CD4-positive, alpha-beta T cell treated with Interleukin-4 for 1 hour (primary cell): ENCODE measurements around the gene PRDX6.
"Not testable (repeated sequence)": the region's sequence is repeated elsewhere in the genome, so short reads cannot be mapped to it uniquely, and the experiment has no call there.

Experiments
- DNase-seq, 2 donors: peaks; one replicate each; pipeline ENCODE4 v3.0.0-alpha.2; 2020 to 2022

PRDX6 gene, protein sequence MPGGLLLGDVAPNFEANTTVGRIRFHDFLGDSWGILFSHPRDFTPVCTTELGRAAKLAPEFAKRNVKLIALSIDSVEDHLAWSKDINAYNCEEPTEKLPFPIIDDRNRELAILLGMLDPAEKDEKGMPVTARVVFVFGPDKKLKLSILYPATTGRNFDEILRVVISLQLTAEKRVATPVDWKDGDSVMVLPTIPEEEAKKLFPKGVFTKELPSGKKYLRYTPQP

DNA sequence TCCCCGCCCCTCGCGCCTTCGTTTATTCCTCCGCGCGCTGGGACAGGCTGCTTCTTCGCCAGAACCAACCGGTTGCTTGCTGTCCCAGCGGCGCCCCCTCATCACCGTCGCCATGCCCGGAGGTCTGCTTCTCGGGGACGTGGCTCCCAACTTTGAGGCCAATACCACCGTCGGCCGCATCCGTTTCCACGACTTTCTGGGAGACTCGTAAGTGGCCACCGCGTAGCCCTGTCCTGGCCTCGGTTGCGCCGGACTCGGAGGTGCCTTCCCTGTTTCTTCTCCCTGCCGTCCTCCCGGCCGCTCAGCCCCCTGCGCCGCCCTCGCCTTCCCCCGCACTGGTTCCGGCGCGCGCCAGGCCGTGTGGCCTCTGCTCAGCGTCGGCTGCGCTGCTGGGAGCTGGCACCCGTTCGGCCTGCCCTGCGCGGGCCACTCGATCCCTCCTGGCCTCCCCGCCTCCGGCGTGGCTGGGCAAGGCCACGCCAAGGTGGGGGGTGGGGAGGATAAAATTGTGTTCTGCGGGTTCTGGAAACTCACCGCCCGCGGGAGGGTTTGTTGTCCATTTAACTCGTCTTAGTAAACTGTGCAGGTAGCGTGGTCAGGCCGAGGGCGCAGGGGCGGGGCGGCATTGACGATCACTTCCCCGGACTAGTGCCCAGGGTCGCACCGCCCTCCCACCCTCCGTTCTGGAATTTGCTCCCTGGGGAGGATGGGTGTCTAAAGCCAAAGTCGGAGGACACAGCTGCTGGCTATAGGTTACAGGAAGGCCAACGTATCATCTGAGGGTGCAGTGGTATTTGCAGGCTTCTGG lies at the start of gene PRDX6:
Gene PRDX6 (plus strand): TSS at position 50 of the 808 bp plus-strand sequence. CDS start 63 bp downstream, at position 113.
- DNase-seq, result no peak

DNA sequence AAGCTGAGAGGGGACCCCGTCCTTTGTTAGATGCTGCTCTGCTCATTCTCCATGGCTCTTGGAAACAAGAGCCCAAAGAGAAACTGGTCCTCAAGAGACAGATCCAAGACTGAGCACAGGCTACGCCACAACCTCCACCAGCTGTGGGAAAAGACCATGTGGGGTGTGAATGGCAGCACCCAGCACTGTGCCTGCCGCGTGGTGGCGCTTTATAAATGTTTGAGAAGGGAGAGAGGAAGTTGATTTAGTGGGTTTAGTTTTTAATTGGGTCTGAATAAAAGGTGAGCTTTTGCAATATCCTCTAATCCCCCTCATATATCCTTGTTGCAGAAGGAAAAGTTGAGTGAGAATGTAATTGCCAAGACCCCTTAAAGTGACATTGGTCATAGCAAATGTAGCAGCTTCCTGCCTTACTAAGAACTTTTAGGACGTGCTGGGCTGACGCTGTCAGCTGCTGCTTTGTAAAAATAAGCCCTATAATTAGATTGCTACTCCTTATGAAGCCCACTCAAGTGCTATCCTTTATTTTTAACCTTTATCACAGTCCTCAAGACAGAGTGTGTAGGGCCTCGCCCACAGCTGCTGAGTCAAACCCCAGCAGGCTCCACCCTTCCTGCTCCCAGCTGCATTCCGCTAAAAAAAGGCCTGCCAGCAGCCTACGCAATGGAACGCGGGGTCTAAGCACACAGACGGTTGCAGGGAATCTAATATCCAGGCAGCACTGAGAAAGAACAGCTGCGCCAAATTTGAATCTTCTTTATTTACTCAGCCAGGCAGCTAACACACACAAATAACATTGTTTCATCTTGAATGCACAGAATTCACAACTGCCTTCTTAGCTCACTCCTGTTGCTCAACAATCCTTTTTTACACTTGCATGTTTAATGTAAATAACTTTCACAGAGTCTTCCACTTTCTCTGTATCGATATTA lies 47.4 kb upstream of the PRDX6 start:
- peak; percentile 67 for DNase-seq

DNA sequence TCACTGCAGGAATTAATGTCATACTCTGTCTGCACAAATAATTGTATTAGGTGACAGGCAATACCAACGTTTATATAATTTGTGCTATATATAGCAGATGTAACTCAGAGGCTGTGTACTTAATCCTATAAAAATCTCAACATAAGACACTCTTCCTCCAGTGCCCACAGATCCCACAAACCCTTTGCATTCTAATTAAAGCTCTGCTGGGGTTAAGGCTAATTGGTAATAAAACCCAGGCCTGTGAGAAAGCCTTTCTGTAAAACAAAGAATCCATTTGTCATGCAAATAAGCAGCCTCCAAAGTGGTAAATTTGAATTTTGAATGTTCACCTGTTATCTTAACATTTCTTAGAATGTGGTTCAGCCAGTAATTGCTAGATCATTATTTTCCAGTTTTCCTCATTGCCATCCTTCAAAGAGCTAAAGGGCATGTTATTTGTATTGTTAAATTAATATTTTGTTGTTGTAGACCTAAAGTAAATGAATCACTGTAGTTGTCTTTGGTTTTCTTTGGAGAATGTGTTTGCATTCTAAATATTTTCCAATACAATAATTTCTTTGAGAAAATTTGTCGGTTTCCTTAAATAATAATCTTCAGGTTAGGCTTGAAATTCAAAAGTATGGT lies 46.3 kb upstream of the PRDX6 start:
- no peak for DNase-seq

DNA sequence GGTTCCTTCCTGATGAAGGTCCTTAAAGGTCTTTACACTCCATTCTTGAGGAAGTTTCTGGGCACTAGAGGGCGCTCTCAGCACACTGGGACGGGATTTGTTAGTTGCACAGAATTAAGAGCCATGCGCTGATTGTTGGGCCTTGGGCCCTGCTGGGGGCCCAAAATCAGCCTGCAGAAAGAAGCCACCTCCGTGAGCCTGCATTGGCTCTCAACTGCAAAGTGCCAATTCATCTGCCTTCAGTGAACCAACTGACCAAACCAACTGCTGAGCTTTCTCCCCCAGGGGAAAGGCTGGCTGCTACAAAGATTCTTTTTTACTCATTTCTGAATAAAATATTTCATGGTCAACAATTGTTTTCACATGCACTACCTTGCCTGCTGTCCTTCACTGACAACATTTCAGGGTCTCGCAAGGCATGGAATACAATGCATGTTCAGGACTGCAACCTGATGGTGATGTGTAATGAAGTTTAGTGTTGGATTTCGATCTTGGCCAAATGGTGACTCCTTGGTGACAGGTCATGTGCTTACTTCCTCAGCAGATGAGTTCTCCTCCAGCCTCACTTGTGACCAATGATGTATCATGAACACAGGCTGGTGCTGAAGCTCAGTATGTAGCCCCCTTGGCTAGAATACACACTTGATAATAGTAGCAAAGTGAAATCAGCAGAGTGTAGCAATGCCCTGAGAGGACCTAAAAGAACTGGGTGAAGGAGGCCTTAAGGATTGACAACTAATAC lies 45.7 kb upstream of the PRDX6 start:
- peak; percentile 84 to 87 for DNase-seq

DNA sequence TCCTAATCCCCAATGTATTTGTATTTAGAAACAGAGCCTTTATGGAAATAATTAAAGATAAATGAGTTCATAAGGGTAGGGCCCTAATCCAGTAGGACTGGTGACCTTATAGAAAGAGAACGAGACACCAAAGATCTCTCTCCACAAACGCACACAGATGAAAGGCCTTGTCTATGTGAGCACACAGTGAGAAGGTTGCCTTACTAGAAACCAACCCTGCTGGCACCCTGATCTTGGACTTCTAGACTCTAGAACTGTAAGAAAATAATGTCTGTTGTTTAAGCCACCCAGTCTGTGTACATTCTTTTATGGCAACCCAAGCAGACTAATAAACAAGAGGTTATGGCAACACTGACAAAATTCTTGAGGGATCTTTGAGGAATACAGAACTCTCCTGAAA lies 44.8 kb upstream of the PRDX6 start:
- no peak for DNase-seq

DNA sequence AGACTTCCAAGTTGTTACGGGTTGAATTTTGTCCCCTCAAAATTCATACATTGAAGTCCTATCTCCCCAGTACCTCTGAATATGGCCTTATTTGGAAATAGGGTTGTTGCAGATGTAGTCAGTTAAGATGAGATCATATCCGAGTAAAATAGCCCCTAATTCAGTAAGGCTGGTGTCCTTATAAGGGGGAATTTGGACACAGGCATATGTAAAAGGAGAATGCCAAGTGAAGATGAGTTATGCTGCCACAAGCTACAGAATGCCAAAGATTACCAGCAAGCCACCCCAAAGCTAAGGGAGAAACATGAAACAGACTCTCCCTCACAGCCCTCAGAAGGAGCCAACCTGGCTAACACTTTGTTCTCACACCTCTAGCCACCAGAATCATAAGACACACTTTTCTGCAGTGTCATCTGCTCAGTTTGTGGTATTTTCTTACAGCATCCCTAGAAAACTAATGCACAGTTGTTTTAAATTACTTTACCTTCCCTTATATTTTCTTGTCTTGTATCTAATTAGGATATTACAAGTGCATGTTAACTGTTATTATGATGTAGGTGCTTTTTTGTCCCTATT lies 43.3 kb upstream of the PRDX6 start:
- no peak for DNase-seq

DNA sequence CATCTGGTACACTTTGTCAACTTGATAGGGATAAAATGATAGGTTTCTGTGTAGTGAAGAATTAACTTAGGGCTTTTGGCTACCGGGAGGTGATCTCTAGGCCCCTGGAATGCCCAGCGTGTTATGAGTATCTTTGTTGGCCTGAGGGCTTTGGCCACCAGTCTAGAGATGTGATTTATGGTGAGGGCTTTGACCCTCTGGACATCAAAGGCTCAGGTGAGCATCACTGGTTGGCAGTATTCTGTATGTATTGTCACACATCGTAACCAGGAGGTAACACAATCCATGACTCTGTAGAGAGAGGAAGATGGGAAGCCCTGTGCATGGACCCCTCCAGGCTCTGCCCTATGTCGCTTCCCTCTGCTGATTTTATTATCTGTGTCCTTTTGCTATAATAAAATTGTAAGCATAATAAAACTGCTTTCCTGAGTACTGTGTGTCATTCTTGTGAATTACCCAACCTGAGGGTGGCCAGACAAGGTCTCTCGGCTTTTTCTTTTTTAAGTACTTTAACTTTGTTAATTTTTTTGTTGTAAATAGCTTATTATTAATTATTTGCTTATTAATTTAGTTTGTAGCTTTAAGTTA lies 40.2 kb upstream of the PRDX6 start:
- no peak for DNase-seq

DNA sequence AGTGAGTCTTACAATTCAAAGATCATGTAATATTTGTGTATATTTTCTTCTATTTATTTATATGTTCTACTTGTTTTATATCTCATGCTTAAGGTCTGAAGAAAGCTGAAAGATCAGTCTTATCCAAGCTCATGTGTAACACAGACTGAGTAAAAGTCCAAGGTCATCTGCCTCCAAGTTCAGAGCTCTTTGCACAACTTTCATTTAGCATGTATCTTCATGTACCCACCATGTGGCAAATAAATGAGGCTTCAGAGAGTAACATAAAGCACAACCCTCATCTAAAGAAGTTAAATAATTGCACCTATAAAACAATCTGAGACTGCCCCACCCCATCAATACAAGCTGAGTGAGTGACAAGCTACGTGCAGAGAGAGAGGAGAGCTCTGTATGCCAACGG lies 38.5 kb upstream of the PRDX6 start:
- no peak for DNase-seq

DNA sequence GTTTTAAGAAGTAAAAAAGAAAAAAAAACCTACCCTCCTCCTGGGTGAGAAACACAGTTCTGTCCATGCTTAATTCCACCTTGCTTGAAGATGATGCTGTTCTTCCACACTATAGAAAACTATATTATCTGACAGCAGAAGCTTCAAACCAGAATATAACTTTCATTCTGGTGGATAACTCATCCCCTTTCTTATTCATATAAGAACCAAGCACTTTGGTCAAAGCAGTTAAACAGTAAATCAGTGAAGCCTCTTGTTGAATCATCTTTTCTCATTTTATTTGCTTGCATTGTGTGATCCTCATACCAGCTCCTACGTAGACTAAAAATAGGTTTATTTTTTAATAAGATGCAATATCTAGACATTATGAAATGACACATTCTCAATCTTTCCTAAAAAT lies 36.7 kb upstream of the PRDX6 start:
- no peak for DNase-seq

DNA sequence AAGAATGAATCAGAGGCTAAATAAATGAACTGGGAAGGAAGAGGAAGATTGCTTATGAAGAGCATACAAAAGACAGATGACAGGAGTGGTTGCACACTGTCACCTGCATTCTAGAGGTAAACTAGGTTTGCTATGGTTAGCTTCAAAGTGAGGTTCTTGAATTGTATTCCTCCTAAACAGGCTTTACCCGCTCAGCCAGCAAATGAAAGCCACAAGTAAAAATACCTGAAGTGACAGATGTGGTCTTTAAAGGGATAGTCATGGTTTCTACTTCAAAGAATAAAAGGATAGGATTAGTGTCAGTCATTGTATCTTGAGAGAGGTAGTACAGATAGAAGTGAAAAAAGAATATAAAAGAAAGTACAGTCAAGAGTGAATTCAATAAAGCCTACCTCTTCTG lies 32.4 kb upstream of the PRDX6 start:
- peak in 1 of 2 donors; percentile 40 for DNase-seq

DNA sequence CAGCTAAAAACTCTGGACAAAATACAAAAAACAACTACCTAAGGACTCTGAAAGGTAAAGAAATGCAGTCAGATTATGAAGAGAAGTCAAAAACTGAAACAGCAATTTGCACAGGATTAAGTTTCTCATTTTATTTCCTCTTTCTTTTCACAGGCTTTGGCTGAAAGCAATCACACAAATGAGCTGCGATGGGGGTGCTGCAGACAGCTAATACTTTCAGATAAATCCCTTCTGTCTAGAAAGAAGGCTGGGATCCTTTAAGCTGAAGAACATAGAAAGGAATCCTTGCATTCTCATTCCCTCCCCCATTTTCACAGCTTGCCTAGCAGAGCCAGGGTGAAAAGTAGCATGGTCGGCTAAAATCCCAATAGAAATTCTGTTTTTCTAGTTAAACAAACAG lies 32.0 kb upstream of the PRDX6 start:
- no peak for DNase-seq

DNA sequence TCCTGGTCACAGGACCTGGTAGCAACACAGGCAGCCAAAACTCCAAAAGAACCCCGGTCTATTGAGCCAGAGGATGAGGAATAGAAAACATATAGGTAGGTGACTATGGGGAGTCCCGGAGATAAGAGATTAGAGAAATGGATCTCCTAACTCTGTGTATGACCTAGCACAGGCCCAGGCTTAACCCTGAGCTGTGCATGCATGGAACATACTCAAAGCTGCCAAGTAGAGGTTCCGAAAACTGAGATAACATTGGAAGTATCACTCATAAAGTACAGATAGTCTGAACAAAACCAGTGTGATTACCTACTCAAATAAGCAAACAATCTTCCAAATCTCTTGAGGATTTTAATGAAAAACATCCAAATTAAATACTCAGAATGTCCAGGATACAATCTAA lies 31.5 kb upstream of the PRDX6 start:
- no peak for DNase-seq

DNA sequence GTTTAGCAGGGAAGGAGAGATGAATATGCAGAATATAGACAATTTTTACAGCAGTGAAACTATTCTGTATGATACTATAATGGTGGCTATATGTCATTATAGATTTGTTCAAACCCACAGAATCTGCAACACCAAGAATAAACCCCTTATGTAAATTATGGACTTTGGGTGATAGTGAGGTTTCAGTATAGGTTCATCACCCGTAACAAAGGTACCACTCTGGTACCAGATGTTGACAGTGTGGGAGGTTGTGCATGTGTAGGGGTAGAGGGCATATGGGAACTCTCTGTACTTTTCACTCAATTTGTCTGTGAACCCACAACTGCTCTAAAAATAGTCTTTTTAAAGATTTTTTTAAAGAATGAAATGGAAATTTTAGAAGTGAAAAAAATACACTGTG lies 29.9 kb upstream of the PRDX6 start:
- DNase-seq, result no peak

DNA sequence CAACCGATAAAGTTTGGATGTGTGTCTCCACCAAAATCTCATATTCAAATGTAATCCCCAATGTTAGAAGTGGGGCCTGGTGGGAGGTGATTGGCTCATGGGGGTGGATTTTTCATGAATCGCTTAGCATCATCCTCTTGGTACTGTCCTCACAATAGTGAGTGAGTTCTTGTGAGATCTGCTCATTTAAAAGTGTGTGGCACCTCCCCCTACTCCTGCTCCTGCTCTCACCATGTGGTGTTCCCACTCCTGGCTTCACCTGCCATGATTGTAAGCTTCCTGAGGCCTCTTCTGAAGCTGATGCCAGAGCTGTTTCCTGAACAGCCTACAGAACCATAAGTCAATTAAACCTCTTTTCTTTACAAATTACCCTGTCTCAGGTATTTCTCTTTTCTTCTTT lies 28.2 kb upstream of the PRDX6 start:
- no peak for DNase-seq

DNA sequence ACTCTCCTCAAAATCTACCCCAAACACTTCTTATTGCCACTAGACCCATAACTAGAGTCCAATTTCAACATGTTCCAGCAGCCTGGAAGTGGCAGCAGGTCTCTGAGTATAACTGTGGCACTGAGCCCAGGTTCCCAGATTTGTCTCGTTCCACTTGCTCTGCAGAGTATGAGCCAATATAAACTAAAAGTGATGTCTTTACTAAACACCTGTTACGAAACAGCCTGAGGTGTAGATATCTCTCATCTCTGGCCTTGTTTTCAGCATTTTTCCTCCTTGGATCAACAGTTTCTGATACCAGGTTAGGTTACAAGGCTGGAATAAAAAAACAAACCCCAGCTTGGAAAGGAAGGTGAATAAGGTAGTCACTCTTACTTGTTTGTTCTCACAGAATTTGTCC lies 25.2 kb upstream of the PRDX6 start:
- no peak for DNase-seq

DNA sequence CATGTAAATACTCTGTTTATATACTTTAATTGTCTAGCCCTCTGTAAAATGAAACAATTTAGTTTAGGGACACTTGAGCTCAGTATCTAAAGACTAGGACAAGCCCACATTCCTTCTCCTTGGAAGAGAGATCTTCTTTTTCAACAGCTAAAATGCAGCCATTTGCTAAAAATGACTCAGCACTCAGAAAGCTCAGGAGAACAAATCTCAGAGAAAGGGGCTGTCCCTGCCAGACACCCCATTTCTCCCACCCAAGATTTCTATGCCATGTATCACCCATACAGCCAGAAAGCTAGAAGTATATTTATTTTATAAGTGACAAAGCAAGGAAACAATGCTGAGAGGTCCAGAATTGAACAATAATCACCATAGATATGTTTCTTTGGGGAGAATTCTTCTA lies 23.2 kb upstream of the PRDX6 start:
- DNase-seq, result no peak

DNA sequence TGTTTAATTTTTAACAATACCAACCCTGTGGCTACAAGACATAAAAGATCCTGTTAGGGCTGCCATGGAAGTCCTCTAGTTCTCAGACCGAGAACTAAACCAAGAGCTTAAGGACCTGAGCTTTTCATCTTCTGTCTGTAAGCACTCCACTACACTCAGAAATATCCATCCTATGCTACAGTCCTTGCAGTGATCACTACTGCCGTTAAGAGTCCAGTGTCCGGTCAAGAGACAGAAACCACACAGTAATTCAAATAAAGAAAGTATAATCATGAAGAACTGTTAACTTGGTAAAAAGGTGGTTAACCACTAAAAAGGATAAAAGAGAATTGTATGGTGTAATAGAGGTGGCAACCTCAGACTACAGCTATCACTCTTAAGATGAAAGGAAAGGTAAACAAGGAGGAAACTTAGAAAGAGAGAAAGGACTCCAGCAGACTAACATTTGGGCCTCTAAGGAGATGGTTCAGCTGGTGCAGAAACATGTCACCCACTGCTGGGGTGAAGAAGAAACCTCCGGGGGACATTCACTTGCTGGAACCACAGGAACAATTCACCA lies 22.1 kb upstream of the PRDX6 start:
- DNase-seq, result no peak

DNA sequence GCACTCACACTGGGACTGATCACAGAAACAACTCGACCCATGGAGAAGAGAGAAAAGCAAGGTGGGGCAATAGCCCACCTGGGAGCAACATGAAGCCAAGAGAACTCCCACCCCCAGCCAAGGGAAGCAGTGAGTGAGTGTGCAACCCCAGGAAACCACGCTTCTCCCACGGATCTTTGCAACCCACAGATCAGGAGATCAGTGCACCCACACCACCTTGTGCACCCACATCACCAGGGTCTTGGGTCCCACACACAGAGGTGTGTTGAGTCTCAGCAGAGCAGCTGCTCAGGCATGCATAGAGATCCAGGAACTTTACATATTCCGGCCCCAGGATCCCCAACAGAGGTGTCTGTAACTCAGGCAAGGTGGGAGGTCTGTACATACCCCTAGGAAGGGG lies 17.2 kb upstream of the PRDX6 start:
- DNase-seq, result no peak

DNA sequence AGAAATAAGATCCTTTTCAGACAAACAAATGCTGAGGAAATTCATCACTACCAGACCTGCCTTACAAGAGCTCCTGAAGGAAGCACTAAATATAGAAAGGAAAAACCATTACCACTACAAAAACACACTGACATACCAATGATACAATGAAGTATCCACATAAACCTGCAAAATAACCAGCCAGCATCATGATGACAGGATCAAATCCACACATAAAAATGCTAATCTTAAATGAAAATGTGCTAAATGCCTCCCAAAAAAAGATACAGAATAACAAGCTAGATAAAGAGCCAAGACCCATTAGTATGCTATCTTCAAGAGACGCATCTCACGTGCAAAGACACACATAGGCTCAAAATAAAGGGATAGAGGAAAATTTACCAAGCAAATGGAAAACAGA lies 14.5 kb upstream of the PRDX6 start:
- DNase-seq, result not testable (repeated sequence)

DNA sequence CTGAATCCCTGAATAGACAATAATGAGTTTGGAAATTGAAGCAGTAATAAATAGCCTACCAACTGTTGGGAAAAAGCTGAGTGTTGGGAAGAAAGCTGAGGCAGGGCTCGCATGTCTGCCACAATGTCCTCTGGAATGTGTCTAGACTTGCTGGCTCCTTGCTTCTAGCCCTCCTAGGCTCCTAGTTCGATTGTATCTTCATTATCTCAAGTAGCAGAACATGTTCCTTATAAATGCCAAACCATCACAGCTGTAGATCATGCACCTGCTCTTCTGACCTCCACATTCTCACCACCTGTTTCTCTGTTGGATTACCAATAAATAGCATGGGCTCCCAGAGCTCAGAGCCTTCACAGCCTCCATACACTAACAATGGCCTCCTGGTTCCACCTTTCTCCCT lies 12.9 kb upstream of the PRDX6 start:
- not testable (repeated sequence) for DNase-seq

DNA sequence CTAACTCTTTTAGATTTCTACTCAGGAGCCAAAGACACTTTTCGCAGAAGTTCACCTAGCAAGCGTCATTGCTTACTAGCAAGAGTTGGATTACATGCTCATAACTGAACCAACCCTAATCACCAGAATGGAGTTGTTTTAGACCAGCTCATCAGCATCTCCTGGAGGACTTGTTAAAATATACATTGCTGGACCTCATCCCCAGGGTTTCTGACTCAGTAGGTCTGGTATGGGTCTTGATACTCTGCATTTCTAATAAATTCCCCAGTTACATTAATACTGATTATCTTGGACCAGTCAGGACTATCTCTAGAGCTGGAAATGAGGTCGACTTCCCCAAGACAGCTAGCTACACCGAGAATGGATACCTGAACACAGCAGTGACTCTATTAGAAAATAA lies 9.7 kb upstream of the PRDX6 start:
- DNase-seq, result no peak
